ENCODE data around the gene C2orf72. TPM values are rescaled to one million over a fixed set of nuclear protein-coding genes. Genes with fewer than 3 reads are reported as not detected.

C2orf72 gene
- total RNA-seq, 2 donors from 2014 or later = not detected

GRCh38 chr2:231088754-231089153 is 51.4 kb downstream of the C2orf72 start:
- no peaks in the 10 kb centered on the region for H3K9me3 ChIP-seq (ENCODE audit: control insufficient read depth, low read length, poor library complexity, severe bottlenecking)
- ATAC-seq = no peak
- no peaks in the 10 kb centered on the region for H3K27me3 Mint-ChIP-seq
- no peak for DNase-seq
- H3K36me3 Mint-ChIP-seq (ENCODE audit: low read depth) = peaks cover 12% of the 10 kb centered on the region
- H3K4me1 Mint-ChIP-seq = peaks cover 4% of the 10 kb centered on the region
- no peak overlapping the region for H3K27ac Mint-ChIP-seq
- H3K4me3 Mint-ChIP-seq = no peak overlapping the region

GRCh38 chr2:231093933-231094332 is 56.6 kb downstream of the C2orf72 start:
- Mint-ChIP-seq H3K27me3 (no peaks in the 10 kb centered on the region), H3K4me3 (no peak overlapping the region), H3K36me3 (ENCODE audit: low read depth) (peaks cover 11% of the 10 kb centered on the region), H3K27ac (no peak overlapping the region), H3K4me1 (no peaks in the 10 kb centered on the region)
- DNase-seq = no peak
- no peaks in the 10 kb centered on the region for H3K9me3 ChIP-seq (ENCODE audit: control insufficient read depth, low read length, poor library complexity, severe bottlenecking)
- ATAC-seq = no peak

GRCh38 chr2:231094736-231095346 is 57.5 kb downstream of the C2orf72 start:
- no peak overlapping the region for H3K27ac Mint-ChIP-seq
- H3K36me3 Mint-ChIP-seq (ENCODE audit: low read depth) = peaks cover 11% of the 10 kb centered on the region
- H3K4me3 Mint-ChIP-seq = no peak overlapping the region
- H3K4me1 Mint-ChIP-seq = no peaks in the 10 kb centered on the region
- no peaks in the 10 kb centered on the region for H3K9me3 ChIP-seq (ENCODE audit: control insufficient read depth, low read length, poor library complexity, severe bottlenecking)
- no peak for DNase-seq
- no peaks in the 10 kb centered on the region for H3K27me3 Mint-ChIP-seq
- no peak for ATAC-seq

Other genes starting within 250 kb of the C2orf72 start
- 10 to 100 TPM; 15.3 to 18.6 TPM for gene ITM2C, start 172.6 kb upstream of the C2orf72 start, total RNA-seq
- 1 to 10 TPM; 3.8 to 8.3 TPM for gene GPR55, start 112.3 kb upstream of the C2orf72 start, total RNA-seq
- not detected for gene SPATA3, start 41.4 kb upstream of the C2orf72 start, total RNA-seq
- gene PSMD1, start 19.3 kb downstream of the C2orf72 start, total RNA-seq = 10 to 100 TPM; 42.8 to 43.5 TPM
- not detected for gene HTR2B, start 87.5 kb downstream of the C2orf72 start, total RNA-seq
- under 1 TPM; 0.37 to 0.73 TPM for gene ARMC9, start 161.1 kb downstream of the C2orf72 start, total RNA-seq